ENCODE data around the gene CNN3. TPM values are rescaled to one million over a fixed set of nuclear protein-coding genes. Genes with fewer than 3 reads are reported as not detected.

CNN3 gene
- total and polyA plus RNA-seq, 2 of the 4 experiments (the other 2 are of a cell fraction): 249 to 552 TPM

GRCh38 chr1:94873520-94874351, 53.2 kb downstream of the CNN3 start:
- DNase-seq (peak; percentile 57), ATAC-seq (ENCODE audit: low read depth) (peak; percentile 79)
- no peaks in the 10 kb centered on the region for H3K27me3 ChIP-seq (ENCODE audit: control insufficient read depth, insufficient read depth, low read length)
- dilution Hi-C loops (cut with HindIII; ENCODE audit: low sequenced_read_pairs, unreplicated experiment) (no loop called here), intact Hi-C loops (cut with micrococcal nuclease) (no loop called here), in situ Hi-C loops (cut with MboI; ENCODE audit: low sequenced_read_pairs) (no loop called here)
- whole genome bisulfite sequencing, 2 experiments (ENCODE audit: extremely low coverage in 2 of 2, insufficient read length in 1 of 2): 53% methylated on average over 3 of the region's 7 CpGs; no CpG with 5 or more reads in 1 of the 2 experiments
- H3K9me1 ChIP-seq (ENCODE audit: insufficient read depth, low read length): 0 out of 2 replicates have a peak, but pooled peaks cover 10% of the 10 kb centered on the region
- ChIA-PET CTCF (interaction anchor here (0.6 kb wide), 1 partner anchor 16 kb away, joined by 3 read pairs; no protein-coding TSS in a partner anchor), POLR2A (ENCODE audit: unreplicated experiment) (interaction anchor here (0.6 to 0.8 kb wide), 2 partner anchors 8 to 13 kb away, joined by 4 to 5 read pairs; no protein-coding TSS in a partner anchor)
- H3K4ac ChIP-seq (ENCODE audit: low read depth, low read length): peak overlapping the region; percentile 26; the same call in 1 of the 2 replicates
- H4K5ac ChIP-seq (ENCODE audit: low read depth, low read length): no peak overlapping the region
- no peak overlapping the region for H3K56ac ChIP-seq (ENCODE audit: extremely low read depth, insufficient read depth, low read length)
- H2BK120ac ChIP-seq (ENCODE audit: low read depth, low read length): no peak overlapping the region
- no peak overlapping the region for H2BK5ac ChIP-seq (ENCODE audit: low read depth, low read length, poor library complexity, severe bottlenecking)
- H2AK9ac ChIP-seq (replicated peaks; ENCODE audit: low read depth, low read length, poor library complexity): no peak overlapping the region
- no peak overlapping the region for H3K4me3 ChIP-seq (ENCODE audit: insufficient read depth, low read depth, low read length)
- no peak overlapping the region for H3K9ac ChIP-seq (ENCODE audit: low read depth, low read length)
- H3K9me3 ChIP-seq (ENCODE audit: control insufficient read depth, insufficient read depth, low read length): no peaks in the 10 kb centered on the region
- H4K8ac ChIP-seq (ENCODE audit: low read depth in 2 of 2, low read length in 2 of 2): 0 out of 4 replicates have a peak overlapping the region, but pooled peaks of 1 of the 2 experiments have one; percentile 1
- H3K18ac ChIP-seq (ENCODE audit: low read depth, low read length): peak overlapping the region; percentile 6; the same call in 1 of the 2 replicates
- no peak overlapping the region for H4K91ac ChIP-seq (ENCODE audit: insufficient read depth, low read depth, low read length)
- no peak overlapping the region for H2BK15ac ChIP-seq (ENCODE audit: low read depth, low read length)
- no peak for TF ChIP-seq NFE2L2 (IDR thresholded peaks at IDR 0.05; ENCODE audit: low read depth, low read length)
- peaks cover 20% of the 10 kb centered on the region for H3K4me1 ChIP-seq (ENCODE audit: control insufficient read depth, insufficient read depth, low read length)
- peak overlapping the region; percentile 5; the same call in 1 of the 2 replicates for H2AK5ac ChIP-seq (ENCODE audit: low read depth, low read length)
- no peak overlapping the region for H3K23ac ChIP-seq (ENCODE audit: low read depth, low read length)
- H3K36me3 ChIP-seq (ENCODE audit: control insufficient read depth, insufficient read depth, low read length): no peaks in the 10 kb centered on the region
- 0 out of 2 replicates have a peak overlapping the region, but pooled peaks have one; percentile 11 for H3K14ac ChIP-seq (replicated peaks; ENCODE audit: low read depth, low read length)
- H4K20me1 ChIP-seq (ENCODE audit: insufficient read depth, low read length): no peaks in the 10 kb centered on the region
- peak overlapping the region; percentile 45 for H2AFZ ChIP-seq (replicated peaks; ENCODE audit: low read length, poor library complexity)
- no peaks in the 10 kb centered on the region for H3K79me1 ChIP-seq (ENCODE audit: low read depth in 1 of 2, low read length in 2 of 2)
- no peak overlapping the region for H3K4me2 ChIP-seq (ENCODE audit: low read depth, low read length)
- BruUV-seq (replicated peaks): no TSS peak
- 0 out of 2 replicates have a peak overlapping the region, but pooled peaks have one; percentile 8 for H2BK20ac ChIP-seq (ENCODE audit: low read depth, low read length)
- H3K27ac ChIP-seq (ENCODE audit: insufficient read depth, low read length): no peak overlapping the region

Data from IMR-90 (cell line).